Tibial nerve (tissue), 4 donors: Measurements from ENCODE around the gene A3GALT2.

ENCODE experiments used
- EP300 ChIP-seq, 2 donors: sonication (generic); formaldehyde crosslinking; IDR thresholded peaks; one replicate each; pipeline ENCODE4 v1.6.1; 2017; ENCODE audit warnings: antibody characterized with exemption in 2 of 2, mild to moderate bottlenecking in 1 of 2
- POLR2A ChIP-seq, 2 donors: fragments of 450-650 bp; IDR thresholded peaks; one replicate each; pipeline ENCODE4 v1.6.1; 2017; ENCODE audit warnings: antibody characterized with exemption in 2 of 2, mild to moderate bottlenecking in 2 of 2, moderate library complexity in 2 of 2
- TF ChIP-seq, protein P1 (sequence below), 5 experiments: fragments of 200-600 bp in 3 of 5; fragments of 450-650 bp in 2 of 5; sonication (generic) in 3 of 5; IDR thresholded peaks; one replicate each; pipeline ENCODE4 v1.5.1; 2016 to 2019; ENCODE audit warnings: antibody characterized with exemption in 5 of 5, mild to moderate bottlenecking in 3 of 5, moderate library complexity in 2 of 5

DNA sequence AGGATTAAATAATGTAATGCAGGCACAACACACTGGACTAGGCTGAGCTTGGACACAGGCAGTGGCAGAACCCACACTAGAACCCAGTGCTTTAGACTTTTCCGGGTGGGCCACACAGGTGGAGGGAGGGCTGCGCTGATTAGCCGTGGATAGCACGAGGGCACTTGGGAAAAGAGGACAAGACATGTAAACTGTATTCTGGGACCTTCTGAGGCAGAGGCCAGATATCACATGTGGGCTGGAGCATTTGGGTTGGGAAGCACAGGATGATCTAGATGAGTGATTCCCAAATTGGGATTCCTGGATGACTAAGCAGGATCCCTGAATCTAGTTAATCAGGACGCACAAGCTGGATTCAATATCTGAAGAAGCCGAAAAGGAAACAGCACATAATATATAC is 20.3 kb upstream of the A3GALT2 start:
- TF ChIP-seq, protein P1, sequence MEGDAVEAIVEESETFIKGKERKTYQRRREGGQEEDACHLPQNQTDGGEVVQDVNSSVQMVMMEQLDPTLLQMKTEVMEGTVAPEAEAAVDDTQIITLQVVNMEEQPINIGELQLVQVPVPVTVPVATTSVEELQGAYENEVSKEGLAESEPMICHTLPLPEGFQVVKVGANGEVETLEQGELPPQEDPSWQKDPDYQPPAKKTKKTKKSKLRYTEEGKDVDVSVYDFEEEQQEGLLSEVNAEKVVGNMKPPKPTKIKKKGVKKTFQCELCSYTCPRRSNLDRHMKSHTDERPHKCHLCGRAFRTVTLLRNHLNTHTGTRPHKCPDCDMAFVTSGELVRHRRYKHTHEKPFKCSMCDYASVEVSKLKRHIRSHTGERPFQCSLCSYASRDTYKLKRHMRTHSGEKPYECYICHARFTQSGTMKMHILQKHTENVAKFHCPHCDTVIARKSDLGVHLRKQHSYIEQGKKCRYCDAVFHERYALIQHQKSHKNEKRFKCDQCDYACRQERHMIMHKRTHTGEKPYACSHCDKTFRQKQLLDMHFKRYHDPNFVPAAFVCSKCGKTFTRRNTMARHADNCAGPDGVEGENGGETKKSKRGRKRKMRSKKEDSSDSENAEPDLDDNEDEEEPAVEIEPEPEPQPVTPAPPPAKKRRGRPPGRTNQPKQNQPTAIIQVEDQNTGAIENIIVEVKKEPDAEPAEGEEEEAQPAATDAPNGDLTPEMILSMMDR (IDR thresholded peaks at IDR 0.05), result no peak
- TF ChIP-seq EP300 (IDR thresholded peaks at IDR 0.05), result peak in 1 of 2 donors; percentile 41
- no peak for TF ChIP-seq POLR2A (IDR thresholded peaks at IDR 0.05)
